H1 (cell line): ENCODE results near the gene SLC1A1. TPM values are rescaled to one million over a fixed set of nuclear protein-coding genes. Genes with fewer than 3 reads are reported as not detected.

Experiments used
- CTCF ChIA-PET: fragments of 300-600 bp; sonication (Branson Sonifier 250); formaldehyde crosslinking; loops from one replicate; lab custom pipeline; 2021; ENCODE audit not compliant: partially characterized antibody; lab: Charles Lee
- POLR2A ChIA-PET: fragments of 300-600 bp; sonication (Branson Sonifier 250); formaldehyde crosslinking; loops from one replicate; lab custom pipeline; 2021; ENCODE audit warnings: inconsistent platforms; ENCODE audit not compliant: partially characterized antibody; lab: Charles Lee
- DNase-seq, 2 experiments: peaks; one replicate each; pipeline versions ENCODE4 v3.0.0 to v3.0.0-alpha.2; 2010 to 2022; ENCODE audit warnings: low spot score in 2 of 2, low read depth in 1 of 2, mixed read lengths in 1 of 2
- FAIRE-seq: peaks from 2 replicates; lab custom pipeline; 2011; peaks lifted over from hg19 to GRCh38; lab: Jason Lieb, UNC
- H2AFZ ChIP-seq: 2 replicates; pipeline ENCODE4 v1.8.1; 2012; ENCODE audit warnings: low read length, inconsistent platforms
- H2AK5ac ChIP-seq: 2 replicates; pipeline ENCODE4 v1.6.1; 2013; ENCODE audit warnings: low read depth, low read length
- H2BK120ac ChIP-seq: replicated peaks from 2 replicates; pipeline ENCODE3; 2013; ENCODE audit warnings: low read depth, low read length, inconsistent platforms
- H2BK12ac ChIP-seq: 2 replicates; pipeline ENCODE4 v1.6.1; 2013; ENCODE audit warnings: low read depth, low read length
- H2BK15ac ChIP-seq: 2 replicates; pipeline ENCODE4 v1.6.1; 2013; ENCODE audit warnings: low read length
- H2BK20ac ChIP-seq: 2 replicates; pipeline ENCODE4 v1.6.1; 2013; ENCODE audit warnings: low read length
- H2BK5ac ChIP-seq: 2 replicates; pipeline ENCODE4 v1.6.1; 2013; ENCODE audit warnings: low read depth, low read length
- H3K14ac ChIP-seq: 2 replicates; pipeline ENCODE4 v1.6.1; 2013; ENCODE audit warnings: inconsistent platforms; ENCODE audit not compliant: insufficient read length
- H3K18ac ChIP-seq: 2 replicates; pipeline ENCODE4 v1.6.1; 2013; ENCODE audit warnings: low read length; ENCODE audit errors: extremely low read depth
- H3K23ac ChIP-seq: 2 replicates; pipeline ENCODE4 v1.6.1; 2013; ENCODE audit warnings: inconsistent platforms; ENCODE audit not compliant: insufficient read length
- H3K23me2 ChIP-seq: 2 replicates; pipeline ENCODE4 v1.6.1; 2013; ENCODE audit warnings: low read depth, low read length
- H3K27ac ChIP-seq: 2 replicates; pipeline ENCODE4 v1.6.1; 2011; ENCODE audit warnings: low read depth, low read length, inconsistent platforms
- H3K27me3 ChIP-seq, 4 experiments: replicated peaks in 1 of 4; 1 replicate in 1 of 4; 2 replicates in 3 of 4; pipeline versions ENCODE4 v1.6.1 to v1.8.1; 2011 to 2013; ENCODE audit warnings: low read length in 3 of 4, mild to moderate bottlenecking in 3 of 4, inconsistent platforms in 2 of 4, mixed read lengths in 2 of 4, moderate library complexity in 1 of 4; ENCODE audit not compliant: control insufficient read depth in 3 of 4, insufficient read depth in 3 of 4; ENCODE audit errors: extremely low read depth in 1 of 4
- H3K36me3 ChIP-seq, 4 experiments: 2 replicates each; pipeline versions ENCODE4 v1.6.1 to v1.8.1; 2011 to 2013; ENCODE audit warnings: mild to moderate bottlenecking in 4 of 4, low read length in 3 of 4, moderate library complexity in 2 of 4, control low read depth in 1 of 4, inconsistent platforms in 1 of 4; ENCODE audit not compliant: insufficient read depth in 4 of 4, control insufficient read depth in 2 of 4
- H3K4ac ChIP-seq: replicated peaks from 2 replicates; pipeline ENCODE3; 2013; ENCODE audit warnings: low read length, low read depth, mixed read lengths, inconsistent platforms; ENCODE audit not compliant: insufficient read length
- H3K4me1 ChIP-seq, 4 experiments: replicated peaks in 1 of 4; 1 replicate in 1 of 4; 2 replicates in 3 of 4; pipeline versions ENCODE4 v1.6.1 to v1.8.1; 2011 to 2013; ENCODE audit warnings: low read length in 3 of 4, inconsistent platforms in 2 of 4, mixed read lengths in 1 of 4; ENCODE audit not compliant: insufficient read depth in 4 of 4, control insufficient read depth in 3 of 4
- H3K4me2 ChIP-seq, 2 experiments: 2 replicates each; pipeline versions ENCODE4 v1.6.1 to v1.8.1; 2011 to 2013; ENCODE audit warnings: low read depth in 2 of 2, low read length in 2 of 2, control low read depth in 1 of 2, inconsistent platforms in 1 of 2, mild to moderate bottlenecking in 1 of 2; ENCODE audit not compliant: insufficient read depth in 1 of 2
- H3K4me3 ChIP-seq, 4 experiments: fragments of 200-600, 300-600 bp in 1 of 4; sonication (generic), shearing (Covaris generic), sonication (Bioruptor Twin) in 1 of 4; 2 replicates each; pipeline versions ENCODE4 v1.5.1 to v1.8.1; 2011 to 2016; ENCODE audit warnings: low read length in 4 of 4, low read depth in 3 of 4, control low read depth in 2 of 4, inconsistent platforms in 2 of 4, mild to moderate bottlenecking in 2 of 4, mixed read lengths in 1 of 4, moderate library complexity in 1 of 4; ENCODE audit not compliant: insufficient read depth in 2 of 4; ENCODE audit errors: extremely low read depth in 1 of 4
- H3K56ac ChIP-seq: replicated peaks from 2 replicates; pipeline ENCODE3; 2013; ENCODE audit warnings: low read depth, mild to moderate bottlenecking, mixed read lengths, low read length, inconsistent platforms; ENCODE audit not compliant: insufficient read length
- H3K79me1 ChIP-seq: 2 replicates; pipeline ENCODE4 v1.6.1; 2013; ENCODE audit warnings: low read depth, low read length, control low read depth
- H3K79me2 ChIP-seq, 2 experiments: 2 replicates each; pipeline versions ENCODE4 v1.6.1 to v1.8.1; 2012 to 2013; ENCODE audit warnings: low read length in 2 of 2, mild to moderate bottlenecking in 2 of 2, inconsistent platforms in 1 of 2; ENCODE audit not compliant: insufficient read depth in 2 of 2, control insufficient read depth in 1 of 2
- H3K9ac ChIP-seq, 4 experiments: replicated peaks in 1 of 4; 1 replicate in 1 of 4; 2 replicates in 3 of 4; pipeline versions ENCODE4 v1.6.1 to v1.8.1; 2011 to 2013; ENCODE audit warnings: low read depth in 3 of 4, low read length in 3 of 4, control low read depth in 2 of 4, mild to moderate bottlenecking in 2 of 4, moderate library complexity in 2 of 4, inconsistent platforms in 1 of 4; ENCODE audit errors: extremely low read depth in 1 of 4
- H3K9me3 ChIP-seq, 2 experiments: 2 replicates each; pipeline versions ENCODE4 v1.6.1 to v1.8.1; 2012 to 2013; ENCODE audit warnings: mild to moderate bottlenecking in 2 of 2, moderate library complexity in 2 of 2, control low read depth in 1 of 2, inconsistent platforms in 1 of 2, low read depth in 1 of 2, low read length in 1 of 2, mixed read lengths in 1 of 2; ENCODE audit not compliant: insufficient read depth in 2 of 2
- H4K20me1 ChIP-seq, 2 experiments: replicated peaks in 1 of 2; 2 replicates each; pipeline versions ENCODE3 to v1.8.1; 2011 to 2013; ENCODE audit warnings: inconsistent platforms in 2 of 2, low read length in 2 of 2, mild to moderate bottlenecking in 1 of 2; ENCODE audit not compliant: insufficient read depth in 2 of 2, control insufficient read depth in 1 of 2
- H4K5ac ChIP-seq: 2 replicates; pipeline ENCODE4 v1.6.1; 2013; ENCODE audit warnings: low read length, low read depth, mixed read lengths, inconsistent platforms; ENCODE audit not compliant: insufficient read length
- H4K8ac ChIP-seq: 2 replicates; pipeline ENCODE4 v1.8.0; 2013; ENCODE audit warnings: mild to moderate bottlenecking, moderate library complexity, low read length, inconsistent platforms; ENCODE audit not compliant: insufficient read depth; ENCODE audit errors: extremely low read depth
- H4K91ac ChIP-seq: replicated peaks from 2 replicates; pipeline ENCODE3; 2013; ENCODE audit warnings: low read length, mixed read lengths, inconsistent platforms; ENCODE audit not compliant: insufficient read length
- JUN ChIP-seq: IDR thresholded peaks from 2 replicates; pipeline ENCODE4 v1.6.1; 2011; ENCODE audit warnings: low read depth, mild to moderate bottlenecking, improper control_type of control experiment, low read length
- JUND ChIP-seq: IDR thresholded peaks from 2 replicates; pipeline ENCODE4 v1.6.1; 2011; ENCODE audit warnings: mild to moderate bottlenecking, improper control_type of control experiment, low read length
- KDM1A ChIP-seq: fragments of 200-600, 300-600 bp; sonication (generic); IDR thresholded peaks from 2 replicates; pipeline ENCODE4 v1.7.1; 2016; ENCODE audit warnings: mild to moderate bottlenecking, low read length, borderline replicate concordance
- NRF1 ChIP-seq: IDR thresholded peaks from 2 replicates; pipeline ENCODE4 v1.6.1; 2011; ENCODE audit warnings: mild to moderate bottlenecking, low read depth, low read length, improper control_type of control experiment
- RFX5 ChIP-seq: IDR thresholded peaks from 2 replicates; pipeline ENCODE4 v1.6.1; 2011; ENCODE audit warnings: low read depth, low read length, improper control_type of control experiment, borderline replicate concordance
- SIN3A ChIP-seq, 2 experiments: IDR thresholded peaks in 1 of 2; conservative IDR thresholded peaks in 1 of 2; 2 replicates each; pipeline ENCODE4 v1.6.1; 2011 to 2012; ENCODE audit warnings: low read length in 2 of 2, improper control_type of control experiment in 1 of 2, low read depth in 1 of 2, mild to moderate bottlenecking in 1 of 2
- WGBS, 2 experiments: shearing (Covaris generic) in 1 of 2; methylation state at CpG; one replicate each; pipeline versions ENCODE4 v1.1.6 to v1.1.7; 2013 to 2015; ENCODE audit warnings: low lambda C conversion rate in 2 of 2, mixed read lengths in 2 of 2, inconsistent platforms in 1 of 2, low coverage in 1 of 2, missing lambda C conversion rate in 1 of 2; ENCODE audit not compliant: insufficient replicate concordance in 2 of 2, insufficient coverage in 1 of 2, insufficient read length in 1 of 2; ENCODE audit errors: extremely low coverage in 1 of 2, missing lambda C conversion rate in 1 of 2; 5-methylcytosine and 5-hydroxymethylcytosine counted together
- polyA plus RNA-seq, 7 experiments: library from polyadenylated mRNA; depleted of rRNA in 3 of 7; stranded (reverse) in 5 of 7; unstranded in 2 of 7; fragments of >200 nt in 5 of 7; fragments of 200-250 nt in 2 of 7; gene quantifications; 1 replicate in 5 of 7; 2 replicates in 1 of 7; 4 replicates in 1 of 7; pipeline versions ENCODE4 v1.2.1 to v1.2.3, GENCODE V29; 2011 to 2013; ENCODE audit warnings: missing spikeins in 2 of 7, mixed read lengths in 2 of 7
- total RNA-seq: library from RNA; stranded (reverse); fragmentation: NEBNext Ultra II Directional; extraction: Animal tissue kit (Norgen Biotek cat#: 25700); gene quantifications from 2 replicates; pipeline ENCODE4 v1.2.1, GENCODE V29; 2021
- TF ChIP-seq, protein P1 (sequence below): IDR thresholded peaks from 2 replicates; pipeline ENCODE4 v1.6.1; 2012; ENCODE audit warnings: low read length, inconsistent platforms

Gene SLC1A1
- total and polyA plus RNA-seq, 2 of the 8 experiments (the other 6 are each of a cell fraction or from before 2014, with no cell fraction given), result 4.7 to 11.7 TPM

GRCh38 chr9:4588721-4589120 lies 98.5 kb downstream of the SLC1A1 start:
- Histone ChIP-seq H3K79me1 (no peaks in the 10 kb centered on the region), H3K23me2 (no peaks in the 10 kb centered on the region), H2AFZ (no peak overlapping the region), H2BK5ac (no peak overlapping the region), H3K56ac (no peak overlapping the region), H3K18ac (no peak overlapping the region), H3K4me1 (peaks cover 0 to 5% (median 0%) of the 10 kb centered on the region in 4 experiments; a peak in 1 of 7 replicates), H4K8ac (no peak overlapping the region), H2AK5ac (no peak overlapping the region), H3K27ac (no peak overlapping the region), H3K9ac (no peak overlapping the region), H4K5ac (no peak overlapping the region), H3K14ac (no peak overlapping the region), H3K9me3 (no peaks in the 10 kb centered on the region), H3K36me3 (no peaks in the 10 kb centered on the region), H3K4me2 (no peak overlapping the region), H4K20me1 (no peaks in the 10 kb centered on the region), H3K4me3 (no peak overlapping the region), H3K79me2 (no peaks in the 10 kb centered on the region), H3K4ac (no peak overlapping the region), H2BK120ac (no peak overlapping the region), H2BK20ac (no peak overlapping the region), H2BK12ac (no peak overlapping the region), H4K91ac (no peak overlapping the region), H3K27me3 (no peaks in the 10 kb centered on the region), H2BK15ac (no peak overlapping the region), H3K23ac (no peak overlapping the region)
- no peak for TF ChIP-seq RFX5
- TF ChIP-seq JUND, result no peak
- no peak for TF ChIP-seq NRF1
- no peak for TF ChIP-seq SIN3A (conservative IDR thresholded peaks at IDR 0.05 in 1 of 2, IDR thresholded peaks at IDR 0.05 in 1 of 2; ENCODE audit: low read depth in 1 of 2, low read length in 2 of 2)
- no peak for TF ChIP-seq KDM1A
- TF ChIP-seq JUN, result no peak
- TF ChIP-seq, protein P1, sequence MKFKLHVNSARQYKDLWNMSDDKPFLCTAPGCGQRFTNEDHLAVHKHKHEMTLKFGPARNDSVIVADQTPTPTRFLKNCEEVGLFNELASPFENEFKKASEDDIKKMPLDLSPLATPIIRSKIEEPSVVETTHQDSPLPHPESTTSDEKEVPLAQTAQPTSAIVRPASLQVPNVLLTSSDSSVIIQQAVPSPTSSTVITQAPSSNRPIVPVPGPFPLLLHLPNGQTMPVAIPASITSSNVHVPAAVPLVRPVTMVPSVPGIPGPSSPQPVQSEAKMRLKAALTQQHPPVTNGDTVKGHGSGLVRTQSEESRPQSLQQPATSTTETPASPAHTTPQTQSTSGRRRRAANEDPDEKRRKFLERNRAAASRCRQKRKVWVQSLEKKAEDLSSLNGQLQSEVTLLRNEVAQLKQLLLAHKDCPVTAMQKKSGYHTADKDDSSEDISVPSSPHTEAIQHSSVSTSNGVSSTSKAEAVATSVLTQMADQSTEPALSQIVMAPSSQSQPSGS, result no peak
- FAIRE-seq (no peak), DNase-seq (no peak)
- 81% methylated on average over 2 of the region's 2 CpGs; no CpG with 5 or more reads in 1 of the 2 experiments for WGBS, 2 experiments
- CTCF ChIA-PET, result interaction anchor here (0.6 to 2.6 kb wide), 13 partner anchors 8 to 1020 kb away, joined by 3 to 10 read pairs (median 3); no protein-coding TSS in a partner anchor
- POLR2A ChIA-PET, result interaction anchor here (0.7 to 1.0 kb wide), 2 partner anchors 16 to 49 kb away, joined by 3 read pairs; no protein-coding TSS in a partner anchor
